Kasumi-1 (cell line): ENCODE results near the gene SENP2.

ENCODE experiments used
- DNase-seq, 2 experiments: peaks; one replicate each; lab custom pipeline; 2025; lab: John Stamatoyannopoulos, UW

Gene SENP2

DNA sequence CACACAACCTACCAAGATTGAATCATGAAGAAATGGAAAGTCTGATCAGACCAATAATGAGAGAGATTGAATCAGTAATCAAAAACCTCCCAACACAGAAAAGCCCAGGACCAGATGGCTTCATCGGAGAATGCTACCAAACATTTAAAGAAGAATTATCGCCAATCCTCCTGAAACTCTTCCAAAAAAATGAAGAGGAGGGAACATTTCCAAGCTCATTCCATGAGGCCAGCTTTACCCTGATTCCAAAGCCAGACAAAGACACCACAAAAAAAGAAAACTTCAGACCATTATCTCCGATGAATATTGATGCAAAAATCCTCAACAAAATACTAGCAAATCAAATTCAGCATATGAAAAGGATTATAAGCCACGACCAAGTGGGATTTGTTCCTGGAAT is 94.1 kb downstream of the SENP2 start:
- no peak for DNase-seq
